NT2/D1 (cell line): ENCODE results near the gene MUC4.

Experiments used
- SUZ12 ChIP-seq: IDR thresholded peaks from 2 replicates; pipeline ENCODE4 v1.6.1; 2011; ENCODE audit not compliant: insufficient read length, insufficient read depth; ENCODE audit errors: extremely low read depth
- YY1 ChIP-seq: IDR thresholded peaks from 2 replicates; pipeline ENCODE4 v1.6.1; 2011; ENCODE audit not compliant: insufficient read length, insufficient read depth
- ZNF274 ChIP-seq: IDR thresholded peaks from 2 replicates; pipeline ENCODE4 v1.6.1; 2011; ENCODE audit warnings: mild to moderate bottlenecking, low read depth, low read length

- TF ChIP-seq ZNF274 (no peak), YY1 (no peak), SUZ12 (no peak)
Observed at GRCh38 chr3:195850857-195851543, 39.3 kb upstream of the MUC4 start.
